Colonic mucosa (tissue), 4 donors: Measurements from ENCODE around the gene DIPK1C. TPM values are rescaled to one million over a fixed set of nuclear protein-coding genes. Genes with fewer than 3 reads are reported as not detected.

Experiments used
- DNase-seq: peaks from one replicate; pipeline ENCODE4 v3.0.0-alpha.2; 2020
- H3K27ac ChIP-seq: fragments of 200-600 bp; one replicate; pipeline ENCODE4 v1.8.0; 2021
- H3K27me3 ChIP-seq: fragments of 200-600 bp; one replicate; pipeline ENCODE4 v1.8.0; 2021
- H3K36me3 ChIP-seq: fragments of 200-600 bp; one replicate; pipeline ENCODE4 v1.8.0; 2021
- H3K4me1 ChIP-seq: fragments of 200-600 bp; one replicate; pipeline ENCODE4 v1.8.0; 2021; ENCODE audit warnings: mild to moderate bottlenecking
- H3K4me3 ChIP-seq: fragments of 200-600 bp; one replicate; pipeline ENCODE4 v1.8.0; 2021
- H3K9ac ChIP-seq, 2 donors: one replicate each; pipeline ENCODE4 v1.7.0; 2013; ENCODE audit warnings: control low read depth in 2 of 2, low read depth in 2 of 2, low read length in 2 of 2
- H3K9me3 ChIP-seq: fragments of 200-600 bp; one replicate; pipeline ENCODE4 v1.8.0; 2021
- intact Hi-C: fragments of 100-400 bp; cut with DNase I; formaldehyde crosslinking; loops from one replicate; pipeline ENCODE4 v1.14.1; 2022
- total RNA-seq, 2 donors: library from RNA; stranded (reverse); fragmentation: NEBNext Ultra II Directional in 1 of 2; extraction: Animal tissue kit (Norgen Biotek cat#: 25700) in 1 of 2; gene quantifications; one replicate each; pipeline ENCODE4 v1.2.1, GENCODE V29; 2021
- TF ChIP-seq, protein P1 (sequence below): fragments of 200-600 bp; IDR thresholded peaks from one replicate; pipeline ENCODE4 v1.8.0; 2022; ENCODE audit warnings: antibody characterized with exemption, mild to moderate bottlenecking
- donor health status: healthy.
- donor health status: DM: no; HTN: no; CAD: no.
- donor health status: DM: no; HTN: no; CAD: no.

The DIPK1C gene
- total RNA-seq, 2 donors from 2014 or later, result 0.24 TPM; not detected in 1

DNA sequence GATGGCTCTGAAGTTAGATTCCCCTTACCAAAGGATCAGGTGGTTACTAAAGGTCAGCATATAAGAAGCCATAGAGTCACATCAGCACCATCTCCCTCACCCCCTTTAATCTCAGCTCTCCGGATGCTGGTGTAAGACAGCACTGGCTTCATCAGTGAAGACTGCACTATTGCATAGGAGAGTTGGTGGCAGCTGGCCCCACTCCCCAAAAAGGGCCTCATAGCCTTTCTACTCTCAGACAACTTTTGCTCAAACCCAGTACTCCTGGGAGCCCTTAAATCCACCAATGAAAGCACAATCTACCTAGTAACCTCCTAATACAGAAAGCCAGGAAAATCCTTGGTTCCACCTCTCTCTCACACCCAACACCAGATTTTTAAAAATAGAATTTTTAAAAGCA, 6.9 kb upstream of the DIPK1C start:
- no peaks in the 10 kb centered on the region for H3K36me3 ChIP-seq
- no peaks in the 10 kb centered on the region for H3K4me1 ChIP-seq
- DNase-seq, result no peak
- peaks cover under 1% of the 10 kb centered on the region for H3K27me3 ChIP-seq
- H3K27ac ChIP-seq, result no peak overlapping the region
- TF ChIP-seq, protein P1, sequence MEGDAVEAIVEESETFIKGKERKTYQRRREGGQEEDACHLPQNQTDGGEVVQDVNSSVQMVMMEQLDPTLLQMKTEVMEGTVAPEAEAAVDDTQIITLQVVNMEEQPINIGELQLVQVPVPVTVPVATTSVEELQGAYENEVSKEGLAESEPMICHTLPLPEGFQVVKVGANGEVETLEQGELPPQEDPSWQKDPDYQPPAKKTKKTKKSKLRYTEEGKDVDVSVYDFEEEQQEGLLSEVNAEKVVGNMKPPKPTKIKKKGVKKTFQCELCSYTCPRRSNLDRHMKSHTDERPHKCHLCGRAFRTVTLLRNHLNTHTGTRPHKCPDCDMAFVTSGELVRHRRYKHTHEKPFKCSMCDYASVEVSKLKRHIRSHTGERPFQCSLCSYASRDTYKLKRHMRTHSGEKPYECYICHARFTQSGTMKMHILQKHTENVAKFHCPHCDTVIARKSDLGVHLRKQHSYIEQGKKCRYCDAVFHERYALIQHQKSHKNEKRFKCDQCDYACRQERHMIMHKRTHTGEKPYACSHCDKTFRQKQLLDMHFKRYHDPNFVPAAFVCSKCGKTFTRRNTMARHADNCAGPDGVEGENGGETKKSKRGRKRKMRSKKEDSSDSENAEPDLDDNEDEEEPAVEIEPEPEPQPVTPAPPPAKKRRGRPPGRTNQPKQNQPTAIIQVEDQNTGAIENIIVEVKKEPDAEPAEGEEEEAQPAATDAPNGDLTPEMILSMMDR, result no peak
- no peak overlapping the region for H3K4me3 ChIP-seq
- intact Hi-C loops, result no loop called here
- H3K9me3 ChIP-seq, result no peaks in the 10 kb centered on the region
- H3K9ac ChIP-seq, result no peak overlapping the region

DNA sequence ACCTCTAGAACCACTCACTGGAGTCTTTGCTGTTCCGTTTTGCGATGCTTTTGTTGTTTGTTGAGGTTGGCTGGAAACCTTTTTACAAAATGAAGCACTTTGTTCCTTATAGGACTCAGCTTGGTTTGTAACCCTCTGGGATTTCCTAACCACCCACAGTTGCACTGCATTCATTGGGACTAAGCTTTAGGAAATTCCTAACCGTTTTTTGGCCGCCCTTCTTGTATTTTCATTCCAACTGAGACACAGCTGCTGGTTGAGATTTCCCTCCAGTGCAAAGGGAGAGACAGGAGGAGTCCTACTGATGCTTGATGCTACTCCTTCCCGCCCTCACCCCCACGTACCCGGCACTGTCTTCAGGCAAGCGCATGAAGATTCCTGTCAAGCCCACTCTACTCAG, 6.1 kb upstream of the DIPK1C start:
- DNase-seq, result no peak
- TF ChIP-seq, protein P1, result no peak
- Histone ChIP-seq H3K27me3 (peaks cover 8% of the 10 kb centered on the region), H3K4me3 (no peak overlapping the region), H3K27ac (no peak overlapping the region), H3K9ac (no peak overlapping the region), H3K9me3 (no peaks in the 10 kb centered on the region), H3K36me3 (no peaks in the 10 kb centered on the region), H3K4me1 (no peaks in the 10 kb centered on the region)
- intact Hi-C loops, result no loop called here

DNA sequence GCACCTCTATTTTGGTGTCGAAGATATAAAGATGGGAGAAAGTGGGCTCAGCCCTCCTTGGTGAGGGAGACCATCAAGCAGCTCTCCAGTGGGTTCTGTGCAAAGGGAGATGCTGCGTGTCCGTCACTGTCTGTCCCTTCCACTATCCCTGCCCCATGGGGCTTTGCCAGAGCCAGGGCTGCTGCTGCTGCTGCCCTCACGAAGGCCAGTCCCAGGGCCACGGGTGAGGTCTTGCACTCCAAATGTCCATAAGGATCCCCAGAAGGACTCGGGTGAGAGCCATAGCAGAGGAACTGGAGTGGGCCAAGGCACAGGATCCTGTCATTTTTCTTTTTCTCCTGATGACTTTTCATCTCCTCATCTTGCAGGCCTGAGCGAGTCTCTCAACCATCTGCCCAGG, 3.7 kb upstream of the DIPK1C start:
- Histone ChIP-seq H3K27ac (no peak overlapping the region), H3K36me3 (no peaks in the 10 kb centered on the region), H3K9me3 (no peaks in the 10 kb centered on the region), H3K9ac (no peak overlapping the region), H3K27me3 (peaks cover 29% of the 10 kb centered on the region), H3K4me1 (no peaks in the 10 kb centered on the region), H3K4me3 (no peak overlapping the region)
- DNase-seq, result no peak
- intact Hi-C loops, result no loop called here
- TF ChIP-seq, protein P1, result no peak

DNA sequence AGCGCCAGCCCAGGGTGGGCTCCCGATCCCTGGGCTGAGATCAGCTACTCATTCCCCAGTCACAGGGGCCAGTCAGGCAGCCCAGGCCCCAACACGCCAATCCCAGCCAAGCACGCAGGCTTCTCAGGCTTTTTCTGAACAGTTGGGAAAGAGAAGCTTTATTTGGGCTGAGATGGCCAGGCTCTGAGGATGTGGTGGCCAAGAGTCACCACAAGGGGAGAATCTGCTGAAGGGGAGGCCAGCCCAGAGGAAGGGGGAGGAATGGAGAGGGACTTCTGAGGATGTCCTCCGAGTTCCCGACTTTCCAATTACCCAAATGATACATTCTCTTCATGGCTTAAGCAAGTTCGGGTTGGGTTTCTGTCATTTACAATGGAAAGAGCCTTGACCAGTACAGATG, 2.8 kb upstream of the DIPK1C start:
- no peak overlapping the region for H3K4me3 ChIP-seq
- H3K9me3 ChIP-seq, result no peaks in the 10 kb centered on the region
- DNase-seq, result no peak
- no peak overlapping the region for H3K9ac ChIP-seq
- intact Hi-C loops, result no loop called here
- no peaks in the 10 kb centered on the region for H3K4me1 ChIP-seq
- no peak overlapping the region for H3K27ac ChIP-seq
- peaks cover 37% of the 10 kb centered on the region for H3K27me3 ChIP-seq
- TF ChIP-seq, protein P1, result no peak
- H3K36me3 ChIP-seq, result no peaks in the 10 kb centered on the region

DNA sequence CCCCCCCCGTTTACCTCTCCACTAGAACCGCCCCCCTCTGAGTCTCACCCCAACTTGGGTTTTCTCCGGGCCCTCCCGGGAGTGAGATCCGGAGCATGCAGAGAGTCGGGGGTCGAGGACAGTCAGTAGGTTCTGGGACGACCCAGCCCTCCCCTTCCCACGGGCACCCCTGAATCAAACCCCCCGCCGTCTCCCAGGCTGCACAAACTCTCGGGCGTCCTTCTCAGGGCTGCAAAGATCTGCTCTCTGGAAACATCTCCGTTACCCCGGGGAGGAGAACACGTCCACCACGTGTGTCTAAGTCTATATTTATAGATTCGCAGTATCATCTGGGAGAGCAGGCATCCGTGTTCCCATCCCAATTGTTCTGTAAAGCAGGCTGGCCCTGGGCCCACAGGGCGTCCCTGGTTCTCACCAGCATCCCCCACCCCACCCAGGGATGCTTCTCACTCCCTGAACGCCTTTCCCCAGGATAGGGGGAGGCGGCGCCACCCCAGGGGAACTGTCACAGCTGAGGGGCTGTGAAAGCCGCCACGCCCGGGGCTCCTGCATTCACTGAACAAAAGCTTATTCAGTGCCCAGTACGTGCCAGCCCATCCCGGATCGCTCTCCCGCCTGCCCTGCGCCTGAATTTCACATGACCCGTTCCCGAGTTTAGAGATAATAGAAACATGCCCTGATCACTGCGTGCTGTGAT, 765 bp upstream of the DIPK1C start:
- H3K27ac ChIP-seq, result no peak overlapping the region
- no peak overlapping the region for H3K9ac ChIP-seq
- H3K27me3 ChIP-seq, result peaks cover 42% of the 10 kb centered on the region
- DNase-seq, result no peak
- no peaks in the 10 kb centered on the region for H3K4me1 ChIP-seq
- TF ChIP-seq, protein P1, result no peak
- intact Hi-C loops, result no loop called here
- no peaks in the 10 kb centered on the region for H3K9me3 ChIP-seq
- H3K4me3 ChIP-seq, result no peak overlapping the region
- H3K36me3 ChIP-seq, result no peaks in the 10 kb centered on the region
